AG09319 (cell line): ENCODE data around the gene ZC3H4.
"Not testable (repeated sequence)": the region's sequence is repeated elsewhere in the genome, so short reads cannot be mapped to it uniquely, and the experiment has no call there.

Source experiments
- DNase-seq: peaks from one replicate; pipeline ENCODE4 v3.0.0-alpha.2; 2010; ENCODE audit warnings: low read depth; ENCODE audit errors: extremely low read depth
- TF ChIP-seq, protein P1 (sequence below): IDR thresholded peaks from 2 replicates; pipeline ENCODE4 v1.5.1; 2011; ENCODE audit warnings: low read depth, mild to moderate bottlenecking, inconsistent platforms, low read length, moderate library complexity

Gene ZC3H4

DNA sequence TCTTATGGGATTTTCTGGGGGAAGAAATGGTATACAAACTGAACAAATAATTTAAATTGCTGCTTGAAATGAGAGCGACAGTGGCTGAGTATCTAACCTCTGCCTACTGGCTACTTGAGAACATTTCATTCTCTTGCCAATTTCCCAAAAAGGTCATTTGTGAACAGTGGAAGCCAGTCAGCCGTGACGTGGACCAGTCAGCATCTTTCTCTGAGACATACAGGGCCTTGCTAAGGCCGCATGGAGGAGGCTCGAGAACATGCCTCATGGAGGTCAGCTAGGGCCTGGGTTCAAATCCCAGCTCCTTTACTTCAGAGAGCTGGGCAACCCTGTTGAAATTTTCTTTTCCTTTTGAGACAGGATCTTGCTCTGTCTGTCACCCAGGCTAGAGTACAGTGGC lies 20.3 kb downstream of the ZC3H4 start:
- DNase-seq = no peak
- TF ChIP-seq, protein P1, sequence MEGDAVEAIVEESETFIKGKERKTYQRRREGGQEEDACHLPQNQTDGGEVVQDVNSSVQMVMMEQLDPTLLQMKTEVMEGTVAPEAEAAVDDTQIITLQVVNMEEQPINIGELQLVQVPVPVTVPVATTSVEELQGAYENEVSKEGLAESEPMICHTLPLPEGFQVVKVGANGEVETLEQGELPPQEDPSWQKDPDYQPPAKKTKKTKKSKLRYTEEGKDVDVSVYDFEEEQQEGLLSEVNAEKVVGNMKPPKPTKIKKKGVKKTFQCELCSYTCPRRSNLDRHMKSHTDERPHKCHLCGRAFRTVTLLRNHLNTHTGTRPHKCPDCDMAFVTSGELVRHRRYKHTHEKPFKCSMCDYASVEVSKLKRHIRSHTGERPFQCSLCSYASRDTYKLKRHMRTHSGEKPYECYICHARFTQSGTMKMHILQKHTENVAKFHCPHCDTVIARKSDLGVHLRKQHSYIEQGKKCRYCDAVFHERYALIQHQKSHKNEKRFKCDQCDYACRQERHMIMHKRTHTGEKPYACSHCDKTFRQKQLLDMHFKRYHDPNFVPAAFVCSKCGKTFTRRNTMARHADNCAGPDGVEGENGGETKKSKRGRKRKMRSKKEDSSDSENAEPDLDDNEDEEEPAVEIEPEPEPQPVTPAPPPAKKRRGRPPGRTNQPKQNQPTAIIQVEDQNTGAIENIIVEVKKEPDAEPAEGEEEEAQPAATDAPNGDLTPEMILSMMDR = no peak

DNA sequence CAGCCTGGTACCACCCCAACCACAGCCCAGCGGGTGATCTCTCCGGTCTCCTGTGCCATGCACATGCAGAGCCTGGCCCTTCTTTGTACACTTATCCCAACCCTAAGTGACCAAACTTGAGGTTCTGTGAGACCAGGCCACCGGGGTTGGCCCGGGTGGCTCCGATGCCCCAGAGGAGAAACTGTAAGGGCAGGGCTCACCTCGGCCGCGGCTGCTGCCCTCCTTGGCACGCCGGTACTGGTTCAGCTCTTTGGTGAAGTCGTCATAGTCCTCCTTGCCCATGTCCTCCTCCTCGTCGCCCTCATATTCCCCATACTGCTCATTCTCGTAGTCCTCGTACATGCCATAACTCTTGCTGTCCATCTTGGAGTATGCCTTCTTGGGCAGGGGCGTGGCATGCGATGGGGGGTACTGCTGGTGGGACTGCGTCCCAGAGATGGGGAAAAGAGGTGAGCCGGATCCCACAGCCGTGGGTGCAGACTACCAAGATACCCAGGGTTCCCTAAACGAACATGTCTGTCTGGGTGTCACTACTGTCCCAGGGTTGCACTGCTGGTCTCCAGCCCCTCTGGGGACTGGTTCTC lies 23.7 kb downstream of the ZC3H4 start:
- TF ChIP-seq, protein P1 = no peak
- DNase-seq = no peak

DNA sequence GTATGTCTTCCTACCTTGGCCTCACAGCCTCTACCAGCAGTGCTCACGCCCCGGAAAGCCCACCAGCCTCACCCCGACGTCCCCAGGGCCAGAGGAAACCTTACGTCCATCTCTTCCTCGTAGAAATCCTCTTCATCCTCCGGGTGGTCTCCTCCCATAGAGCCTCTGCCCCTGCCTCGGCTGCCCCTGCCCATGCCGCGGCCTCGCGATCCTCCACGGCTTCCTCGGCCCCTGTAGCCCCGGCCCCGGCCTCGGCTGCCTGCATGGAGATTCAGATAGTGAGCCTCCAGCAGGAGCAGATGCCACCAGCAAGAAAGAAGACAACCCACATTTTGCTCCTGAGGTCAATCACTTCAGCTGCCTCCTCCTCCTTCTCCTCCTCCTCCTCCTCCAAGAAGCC lies 27.3 kb downstream of the ZC3H4 start:
- no peak for DNase-seq
- TF ChIP-seq, protein P1 = no peak

DNA sequence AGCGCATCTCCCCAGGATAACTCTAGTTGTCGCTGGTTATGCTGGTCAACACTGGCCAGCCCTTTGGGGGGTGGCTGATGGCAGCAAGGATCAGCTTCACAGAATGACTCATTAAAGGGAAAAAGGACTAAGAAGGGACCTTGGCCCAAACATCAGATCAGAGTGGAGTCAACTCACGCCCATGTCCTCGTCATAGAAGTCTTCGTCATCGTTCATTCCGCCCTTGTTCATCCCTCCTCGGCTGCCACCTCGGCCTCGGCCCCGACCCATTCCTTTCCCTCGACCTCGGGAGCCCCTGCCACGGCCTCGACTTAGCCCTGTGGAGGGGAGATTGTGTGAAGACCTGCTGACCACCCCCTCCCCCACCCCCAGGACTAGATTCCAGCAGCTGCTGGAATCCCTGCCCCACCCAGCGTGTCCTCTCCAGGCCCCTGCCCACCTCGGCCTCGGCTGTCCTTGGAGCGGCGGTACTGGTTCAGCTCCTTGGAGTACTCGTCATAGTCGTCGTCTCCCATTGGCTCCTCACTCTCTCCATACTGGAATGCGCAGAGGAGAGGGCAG lies 28.6 kb downstream of the ZC3H4 start:
- no peak for DNase-seq
- TF ChIP-seq, protein P1 = no peak

DNA sequence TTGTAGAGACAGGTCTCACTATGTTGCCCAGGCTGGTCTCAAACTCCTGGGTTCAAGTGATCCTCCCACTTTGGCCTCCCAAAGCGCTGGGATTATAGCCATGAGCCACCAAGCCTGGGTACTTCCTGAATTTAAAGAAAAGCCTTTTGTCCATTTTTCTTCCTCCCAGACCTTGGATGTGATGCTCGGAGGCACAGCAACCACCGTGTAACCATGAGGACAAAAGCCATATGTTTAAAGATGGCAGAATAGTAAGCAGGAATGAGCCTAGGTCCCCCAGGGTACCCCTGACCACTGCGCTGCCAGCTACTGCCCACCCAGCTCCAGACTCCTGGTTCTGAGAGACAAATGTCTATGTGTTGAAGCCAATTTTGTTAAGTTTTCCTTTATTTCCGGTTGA lies 31.1 kb downstream of the ZC3H4 start:
- TF ChIP-seq, protein P1 = no peak
- DNase-seq = no peak

DNA sequence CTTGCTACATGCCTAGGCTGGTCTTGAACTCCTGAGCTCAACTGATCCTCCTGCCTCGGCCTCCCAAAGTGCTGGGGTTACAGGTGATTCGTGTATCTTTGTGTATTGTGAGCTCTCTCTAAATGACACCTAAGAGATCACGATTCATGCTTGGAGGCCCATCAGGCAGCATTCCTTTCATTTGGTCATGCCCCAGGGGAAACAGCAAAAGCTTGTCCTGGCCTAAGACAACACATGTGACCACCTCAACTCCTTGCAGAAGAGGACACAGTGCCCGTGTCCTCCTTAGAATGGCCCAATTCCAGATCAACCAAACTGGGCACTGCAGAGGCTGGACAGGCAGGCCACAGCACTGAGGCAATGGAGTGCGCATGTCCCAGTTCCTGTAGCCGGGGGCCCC lies 32.5 kb downstream of the ZC3H4 start:
- TF ChIP-seq, protein P1 = no peak
- DNase-seq = no peak

DNA sequence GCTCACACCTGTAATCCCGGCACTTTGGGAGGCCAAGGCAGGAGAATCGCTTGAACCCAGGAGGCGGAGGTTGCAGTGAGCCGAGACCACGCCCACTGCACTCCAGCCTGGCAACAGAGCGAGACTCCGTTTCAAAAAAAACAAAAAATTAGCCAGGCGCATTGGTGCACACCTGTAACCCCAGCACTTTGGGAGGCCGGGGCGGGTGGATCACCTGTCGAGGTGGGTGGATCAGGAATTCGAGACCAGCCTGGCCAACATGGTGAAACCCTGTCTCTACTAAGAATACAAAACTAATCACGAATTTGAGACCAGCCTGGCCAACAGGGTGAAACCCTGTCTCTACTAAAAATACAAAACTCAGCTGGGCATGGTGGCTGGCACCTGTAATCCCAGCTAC lies 35.2 kb downstream of the ZC3H4 start:
- not testable (repeated sequence) for DNase-seq

DNA sequence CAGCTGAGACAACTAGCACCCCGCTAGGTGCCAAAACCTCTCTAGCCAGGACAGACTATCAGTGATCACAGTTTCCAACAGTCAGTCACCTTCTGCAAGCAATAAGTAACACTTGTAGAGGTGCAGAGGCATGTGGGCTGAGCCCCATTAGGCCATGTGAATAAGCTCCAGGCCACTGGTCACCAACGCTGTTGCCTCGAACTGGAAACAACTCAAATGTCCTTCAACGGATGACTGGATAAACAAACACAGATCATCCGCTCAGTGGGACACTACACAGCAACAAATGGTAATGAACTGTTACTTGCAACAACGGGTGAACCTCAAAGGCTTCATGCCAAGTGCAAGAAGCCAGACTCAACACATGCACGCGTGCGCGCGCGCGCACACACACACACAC lies 37.6 kb downstream of the ZC3H4 start:
- no peak for DNase-seq
- TF ChIP-seq, protein P1 = no peak
